ENCODE results near the gene RBBP8. TPM values are rescaled to one million over a fixed set of nuclear protein-coding genes. Genes with fewer than 3 reads are reported as not detected.

Gene RBBP8
- total RNA-seq, 8 experiments from 2014 or later: 15.6 to 32.3 (median 21.2) TPM

DNA sequence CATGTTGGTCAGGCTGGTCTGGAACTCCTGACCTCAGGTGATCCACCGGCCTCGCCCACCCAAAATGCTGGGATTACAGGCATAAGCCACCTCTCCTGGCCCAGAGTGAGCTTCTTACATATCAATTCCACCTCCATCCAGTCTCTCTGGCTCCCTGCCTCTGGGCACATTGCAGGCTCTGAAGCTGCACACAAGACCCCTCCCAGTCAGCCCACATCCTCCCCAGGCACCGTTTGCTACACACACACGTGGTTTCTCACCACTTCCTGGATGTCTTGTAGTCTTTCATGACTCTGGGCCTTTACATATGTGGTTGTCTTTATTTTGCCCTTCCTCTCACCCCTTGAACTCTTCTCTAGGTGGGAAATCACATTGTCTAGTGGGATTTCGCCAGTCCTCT, 138.2 kb downstream of the RBBP8 start:
- H3K4me3 ChIP-seq: no peak overlapping the region
- H3K4me1 ChIP-seq (replicated peaks in 1 of 2): no peaks in the 10 kb centered on the region
- H3K27ac ChIP-seq: no peak overlapping the region
- in situ Hi-C loops (cut with MboI; ENCODE audit: low pct_unique_long_range_greater_than_20kb in 2 of 9, low sequenced_read_pairs in 9 of 9, unreplicated experiment in 9 of 9): no loop called here
- WGBS, 10 experiments: 0 to 80% (median 54%) methylated on average over 1 to 4 of the region's 5 CpGs; no CpG with 5 or more reads in 2 of the 10 experiments
- ATAC-seq (replicated peaks in 6 of 8): peak in 2 of 8 experiments; percentile 34 to 88

GRCh38 chr18:23072079-23072478, 139.0 kb downstream of the RBBP8 start:
- no peak overlapping the region for H3K4me3 ChIP-seq
- H3K4me1 ChIP-seq (replicated peaks in 1 of 2): no peaks in the 10 kb centered on the region
- in situ Hi-C loops (cut with MboI; ENCODE audit: low pct_unique_long_range_greater_than_20kb in 2 of 9, low sequenced_read_pairs in 9 of 9, unreplicated experiment in 9 of 9): no loop called here
- WGBS, 10 experiments: 82 to 100% (median 89%) methylated on average over 1 to 6 of the region's 9 CpGs; no CpG with 5 or more reads in 2 of the 10 experiments
- H3K27ac ChIP-seq: no peak overlapping the region
- no peak for ATAC-seq (replicated peaks in 6 of 8)

GRCh38 chr18:23073996-23074606, 141.0 kb downstream of the RBBP8 start:
- WGBS, 10 experiments: 0 to 100% (median 80%) methylated on average over 1 to 6 of the region's 8 CpGs; no CpG with 5 or more reads in 1 of the 10 experiments
- no peak overlapping the region for H3K27ac ChIP-seq
- no peak overlapping the region for H3K4me3 ChIP-seq
- in situ Hi-C loops (cut with MboI; ENCODE audit: low pct_unique_long_range_greater_than_20kb in 2 of 9, low sequenced_read_pairs in 9 of 9, unreplicated experiment in 9 of 9): no loop called here
- H3K4me1 ChIP-seq (replicated peaks in 1 of 2): no peaks in the 10 kb centered on the region
- ATAC-seq (replicated peaks in 6 of 8): peak in 3 of 8 experiments; percentile 22 to 83 (median 56)

Other genes with a start within 250 kb of the RBBP8 start
- gene CABLES1, start 202.2 kb downstream of the RBBP8 start, total RNA-seq: 1 to 10 TPM in 6 of 8 experiments, under 1 TPM in 2; 0.56 to 4.6 (median 2.4) TPM